T-helper 1 cell treated with Interleukin-12 subunit alpha and Interleukin-12 subunit beta and Interleukin-4 antibody, amounts not matched to agents 30 μg/mL and 1 μg/mL, for 36 hours (primary cell): Measurements from ENCODE around the gene CNKSR2.

Source experiments
- H3K27ac Mint-ChIP-seq: one replicate; pipeline ENCODE4 v1.8.0; 2021; ENCODE audit warnings: mild to moderate bottlenecking, mixed read lengths
- H3K27me3 Mint-ChIP-seq: one replicate; pipeline ENCODE4 v1.8.0; 2021; ENCODE audit warnings: low read depth, mixed read lengths
- H3K36me3 Mint-ChIP-seq: one replicate; pipeline ENCODE4 v1.8.0; 2021; ENCODE audit warnings: low read depth, mixed read lengths
- H3K4me1 Mint-ChIP-seq: one replicate; pipeline ENCODE4 v1.8.0; 2021; ENCODE audit warnings: low read depth, mixed read lengths
- H3K4me3 Mint-ChIP-seq: one replicate; pipeline ENCODE4 v1.8.0; 2021; ENCODE audit warnings: mild to moderate bottlenecking, moderate library complexity, mixed read lengths
- H3K9me3 Mint-ChIP-seq: one replicate; pipeline ENCODE4 v1.8.0; 2021; ENCODE audit warnings: mixed read lengths

The CNKSR2 gene

DNA sequence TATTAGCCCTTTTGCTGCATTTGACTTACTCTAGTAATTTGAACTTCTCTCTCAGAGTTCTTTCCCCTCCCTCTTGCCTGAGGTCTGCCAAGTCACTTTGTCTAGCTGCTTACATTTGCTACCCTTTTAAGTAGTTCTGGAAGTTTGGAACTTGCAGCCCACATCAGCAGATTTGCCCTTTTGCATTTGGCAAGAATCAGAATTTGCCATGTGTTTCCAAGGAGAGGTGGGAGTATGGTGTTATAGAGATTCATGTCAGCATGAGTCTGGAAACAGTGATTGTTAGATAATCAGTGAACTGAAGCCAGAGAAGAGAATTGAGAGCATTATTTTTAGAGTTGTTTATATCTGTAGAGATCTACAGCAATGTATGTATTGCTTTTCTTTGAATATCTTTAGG, 231.8 kb downstream of the CNKSR2 start:
- Mint-ChIP-seq H3K4me3 (no peak overlapping the region), H3K4me1 (no peaks in the 10 kb centered on the region)

GRCh38 chrX:21610168-21610567, 235.9 kb downstream of the CNKSR2 start:
- Mint-ChIP-seq H3K27me3 (no peaks in the 10 kb centered on the region), H3K27ac (no peak overlapping the region), H3K4me1 (no peaks in the 10 kb centered on the region), H3K36me3 (no peaks in the 10 kb centered on the region), H3K4me3 (no peak overlapping the region), H3K9me3 (no peaks in the 10 kb centered on the region)

More for the DNA sequence above, 231.8 kb downstream of the CNKSR2 start:
- H3K27me3 Mint-ChIP-seq: no peaks in the 10 kb centered on the region
- no peaks in the 10 kb centered on the region for H3K9me3 Mint-ChIP-seq
- H3K36me3 Mint-ChIP-seq: no peaks in the 10 kb centered on the region
- no peak overlapping the region for H3K27ac Mint-ChIP-seq

DNA sequence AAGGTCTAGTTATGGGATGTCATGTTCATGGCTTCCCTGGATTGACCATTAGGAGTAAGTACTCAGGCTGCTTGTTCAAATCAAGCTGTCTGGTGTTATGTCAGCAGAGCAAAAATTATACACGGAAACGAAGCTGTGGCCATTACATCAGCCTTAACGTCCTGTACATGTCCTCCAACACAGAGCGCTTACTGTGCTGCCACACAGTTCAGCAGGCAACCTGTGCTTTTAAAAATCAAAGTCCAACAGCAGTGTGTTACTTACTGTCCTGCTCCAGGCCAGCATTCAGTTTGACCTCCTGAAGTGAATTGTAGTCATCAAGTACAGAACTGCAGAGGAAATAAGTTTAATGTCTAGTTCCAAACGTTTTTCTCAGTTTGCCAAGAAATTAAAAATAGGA, 237.9 kb downstream of the CNKSR2 start:
- H3K36me3 Mint-ChIP-seq: no peaks in the 10 kb centered on the region
- H3K27ac Mint-ChIP-seq: no peak overlapping the region
- no peaks in the 10 kb centered on the region for H3K4me1 Mint-ChIP-seq
- H3K4me3 Mint-ChIP-seq: no peak overlapping the region
- no peaks in the 10 kb centered on the region for H3K27me3 Mint-ChIP-seq
- H3K9me3 Mint-ChIP-seq: no peaks in the 10 kb centered on the region

- Mint-ChIP-seq H3K9me3 (no peaks in the 10 kb centered on the region), H3K4me1 (no peaks in the 10 kb centered on the region), H3K27ac (no peak overlapping the region), H3K27me3 (no peaks in the 10 kb centered on the region), H3K4me3 (no peak overlapping the region), H3K36me3 (no peaks in the 10 kb centered on the region)
These were observed 242.2 kb downstream of the CNKSR2 start for GRCh38 chrX:21616386-21616785.

DNA sequence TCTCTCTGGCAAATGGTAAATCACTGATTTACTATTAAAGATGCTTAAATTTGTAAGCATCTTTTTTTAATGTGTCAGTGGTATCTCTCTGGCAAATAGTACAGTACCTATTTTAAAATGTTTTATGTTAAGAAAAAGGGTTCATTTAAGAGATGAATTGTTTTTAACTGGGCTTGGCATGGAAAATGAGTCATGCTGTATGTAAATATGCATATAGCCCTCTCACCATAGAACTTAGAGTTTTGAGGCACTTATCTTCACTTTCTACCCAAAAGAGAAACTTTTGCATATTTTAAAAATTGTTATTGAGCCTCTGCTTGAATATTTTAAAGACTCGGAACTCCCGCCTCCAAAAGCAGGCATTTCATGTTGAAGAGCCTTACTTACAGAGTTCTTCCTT, 246.0 kb downstream of the CNKSR2 start:
- H3K9me3 Mint-ChIP-seq: no peaks in the 10 kb centered on the region
- no peaks in the 10 kb centered on the region for H3K36me3 Mint-ChIP-seq
- no peaks in the 10 kb centered on the region for H3K27me3 Mint-ChIP-seq
- H3K4me3 Mint-ChIP-seq: no peak overlapping the region
- H3K27ac Mint-ChIP-seq: no peak overlapping the region
- no peaks in the 10 kb centered on the region for H3K4me1 Mint-ChIP-seq

GRCh38 chrX:21623778-21624501, 249.7 kb downstream of the CNKSR2 start:
- H3K4me3 Mint-ChIP-seq: no peak overlapping the region
- no peaks in the 10 kb centered on the region for H3K9me3 Mint-ChIP-seq
- H3K36me3 Mint-ChIP-seq: no peaks in the 10 kb centered on the region
- no peaks in the 10 kb centered on the region for H3K27me3 Mint-ChIP-seq
- H3K27ac Mint-ChIP-seq: no peak overlapping the region
- H3K4me1 Mint-ChIP-seq: no peaks in the 10 kb centered on the region

GRCh38 chrX:21632027-21632426, 257.8 kb downstream of the CNKSR2 start:
- H3K27me3 Mint-ChIP-seq: no peaks in the 10 kb centered on the region
- H3K4me1 Mint-ChIP-seq: no peaks in the 10 kb centered on the region
- no peaks in the 10 kb centered on the region for H3K36me3 Mint-ChIP-seq
- H3K9me3 Mint-ChIP-seq: no peaks in the 10 kb centered on the region
- no peak overlapping the region for H3K4me3 Mint-ChIP-seq
- no peak overlapping the region for H3K27ac Mint-ChIP-seq

DNA sequence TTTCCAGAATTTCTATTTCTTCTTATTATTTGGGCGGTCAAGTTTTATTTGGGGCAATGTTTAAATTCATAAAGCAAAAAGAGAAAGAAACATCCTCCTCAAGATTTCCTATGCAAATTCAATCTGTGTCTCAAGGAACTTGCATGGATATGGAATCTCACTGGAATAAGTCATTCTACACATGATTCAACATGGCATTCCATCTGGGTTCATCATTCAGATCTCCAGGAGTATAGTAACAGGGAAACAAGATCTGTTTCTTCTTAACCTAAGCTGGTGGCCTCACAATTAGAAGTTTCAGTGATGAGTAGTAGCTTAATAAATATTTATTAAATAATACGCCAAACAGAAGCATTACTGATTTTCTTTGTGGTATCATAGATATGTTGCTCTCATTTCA, 264.1 kb downstream of the CNKSR2 start:
- no peaks in the 10 kb centered on the region for H3K9me3 Mint-ChIP-seq
- H3K27me3 Mint-ChIP-seq: no peaks in the 10 kb centered on the region
- no peaks in the 10 kb centered on the region for H3K4me1 Mint-ChIP-seq
- H3K27ac Mint-ChIP-seq: no peak overlapping the region
- H3K4me3 Mint-ChIP-seq: no peak overlapping the region
- H3K36me3 Mint-ChIP-seq: no peaks in the 10 kb centered on the region

GRCh38 chrX:21639775-21640174, 265.6 kb downstream of the CNKSR2 start:
- Mint-ChIP-seq H3K27me3 (no peaks in the 10 kb centered on the region), H3K9me3 (no peaks in the 10 kb centered on the region), H3K4me3 (no peak overlapping the region), H3K4me1 (no peaks in the 10 kb centered on the region), H3K27ac (no peak overlapping the region), H3K36me3 (no peaks in the 10 kb centered on the region)

DNA sequence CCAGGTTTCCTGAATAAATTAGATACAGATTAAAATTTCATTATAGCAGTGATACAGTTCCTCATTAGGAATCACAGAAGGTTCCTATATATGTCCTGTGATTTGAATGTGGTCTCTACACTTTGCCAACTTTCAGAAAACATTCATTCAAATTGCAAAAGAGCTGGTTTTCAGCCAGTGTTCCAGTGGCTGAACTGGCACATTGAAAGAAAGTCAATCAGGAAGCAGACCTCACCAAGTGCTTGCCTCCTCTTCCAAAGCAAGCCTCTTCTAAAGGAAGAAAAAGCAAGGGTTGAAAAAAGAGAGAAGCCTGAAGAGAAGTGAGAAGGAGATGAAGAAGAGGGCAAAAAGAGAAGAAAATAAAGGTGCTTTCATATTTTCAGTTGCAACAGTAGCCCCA, 271.2 kb downstream of the CNKSR2 start:
- H3K27ac Mint-ChIP-seq: no peak overlapping the region
- H3K4me1 Mint-ChIP-seq: no peaks in the 10 kb centered on the region
- no peaks in the 10 kb centered on the region for H3K27me3 Mint-ChIP-seq
- H3K36me3 Mint-ChIP-seq: peaks cover 2% of the 10 kb centered on the region
- H3K9me3 Mint-ChIP-seq: no peaks in the 10 kb centered on the region
- no peak overlapping the region for H3K4me3 Mint-ChIP-seq

- Mint-ChIP-seq H3K9me3 (no peaks in the 10 kb centered on the region), H3K4me1 (no peaks in the 10 kb centered on the region), H3K27ac (no peak overlapping the region), H3K27me3 (no peaks in the 10 kb centered on the region), H3K4me3 (no peak overlapping the region), H3K36me3 (peaks cover 2% of the 10 kb centered on the region)
These were observed 271.7 kb downstream of the CNKSR2 start for GRCh38 chrX:21645886-21646285.

DNA sequence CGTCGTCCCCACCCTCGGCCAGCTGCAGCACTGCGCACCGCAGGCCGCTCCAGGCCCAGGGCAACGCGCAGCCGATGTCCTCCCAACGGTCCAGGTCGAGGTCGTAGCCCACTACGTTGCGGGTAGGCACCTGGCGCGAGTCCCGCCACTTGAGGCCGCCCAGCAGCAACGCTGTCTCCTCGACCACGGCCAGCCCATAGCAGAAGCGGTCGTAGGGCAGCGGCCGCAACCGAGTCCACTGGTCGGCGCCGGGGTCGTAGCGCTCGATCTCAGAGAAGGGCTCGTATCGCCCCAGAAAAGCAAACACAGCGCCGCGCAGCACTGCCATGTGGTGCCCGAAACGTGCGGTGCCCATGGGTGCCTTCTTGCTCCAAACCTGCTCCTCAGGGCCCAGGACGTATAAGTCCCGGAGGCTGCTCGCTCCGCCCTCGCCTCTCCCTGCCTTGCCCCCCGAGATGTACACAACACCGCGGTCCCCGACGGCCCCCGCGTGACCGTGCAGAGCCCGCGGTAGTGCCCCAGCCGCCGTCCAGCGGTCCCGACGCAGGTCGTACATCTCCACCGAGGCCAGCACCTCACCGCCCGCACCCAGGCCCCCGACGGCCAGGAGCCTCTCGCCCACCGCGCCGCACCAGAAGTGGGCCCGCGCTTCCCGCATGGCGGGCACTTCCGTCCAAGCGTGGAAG, 281.8 kb downstream of the CNKSR2 start:
- Mint-ChIP-seq H3K4me3 (no peak overlapping the region), H3K9me3 (no peaks in the 10 kb centered on the region), H3K4me1 (peaks cover 2% of the 10 kb centered on the region), H3K27ac (no peak overlapping the region), H3K36me3 (no peaks in the 10 kb centered on the region), H3K27me3 (peaks cover 8% of the 10 kb centered on the region)

- Mint-ChIP-seq H3K9me3 (no peaks in the 10 kb centered on the region), H3K36me3 (no peaks in the 10 kb centered on the region), H3K27me3 (peaks cover 8% of the 10 kb centered on the region), H3K27ac (no peak overlapping the region), H3K4me1 (peaks cover 2% of the 10 kb centered on the region), H3K4me3 (no peak overlapping the region)
These were observed 282.5 kb downstream of the CNKSR2 start for GRCh38 chrX:21656587-21657317.

GRCh38 chrX:21657318-21658151, 283.3 kb downstream of the CNKSR2 start:
- peak overlapping the region; percentile 28 for H3K4me3 Mint-ChIP-seq
- no peaks in the 10 kb centered on the region for H3K9me3 Mint-ChIP-seq
- H3K27ac Mint-ChIP-seq: peak overlapping the region; percentile 26
- no peaks in the 10 kb centered on the region for H3K36me3 Mint-ChIP-seq
- H3K4me1 Mint-ChIP-seq: peaks cover 2% of the 10 kb centered on the region
- H3K27me3 Mint-ChIP-seq: peaks cover 8% of the 10 kb centered on the region
